ENCODE measurements around the gene PRRG4. TPM values are rescaled to one million over a fixed set of nuclear protein-coding genes. Genes with fewer than 3 reads are reported as not detected.

The PRRG4 gene
- total RNA-seq, 6 experiments from 2014 or later: not detected

DNA sequence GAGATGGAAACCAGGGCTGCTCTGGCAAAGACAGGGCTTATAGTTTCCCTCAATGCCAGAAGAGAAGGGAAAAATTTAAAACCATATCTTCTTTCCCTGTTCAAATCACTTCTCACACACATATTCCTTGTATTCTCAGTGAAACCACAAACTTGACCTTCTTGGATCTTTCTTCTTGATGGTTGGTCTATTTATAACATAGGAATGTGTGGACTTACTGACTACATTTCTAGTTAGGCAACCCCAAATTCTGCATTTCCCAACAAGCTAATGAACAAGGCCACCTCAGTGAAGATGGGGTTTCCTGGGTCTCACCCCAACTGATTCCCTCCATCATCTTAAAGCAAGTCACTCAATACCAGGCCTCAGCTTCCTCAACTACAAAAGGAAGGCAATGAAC, 59.1 kb downstream of the PRRG4 start:
- Mint-ChIP-seq H3K27ac (no peak overlapping the region; the same call in 1 of the 2 replicates), H3K9me3 (no peaks in the 10 kb centered on the region)
- TF ChIP-seq, protein P1, sequence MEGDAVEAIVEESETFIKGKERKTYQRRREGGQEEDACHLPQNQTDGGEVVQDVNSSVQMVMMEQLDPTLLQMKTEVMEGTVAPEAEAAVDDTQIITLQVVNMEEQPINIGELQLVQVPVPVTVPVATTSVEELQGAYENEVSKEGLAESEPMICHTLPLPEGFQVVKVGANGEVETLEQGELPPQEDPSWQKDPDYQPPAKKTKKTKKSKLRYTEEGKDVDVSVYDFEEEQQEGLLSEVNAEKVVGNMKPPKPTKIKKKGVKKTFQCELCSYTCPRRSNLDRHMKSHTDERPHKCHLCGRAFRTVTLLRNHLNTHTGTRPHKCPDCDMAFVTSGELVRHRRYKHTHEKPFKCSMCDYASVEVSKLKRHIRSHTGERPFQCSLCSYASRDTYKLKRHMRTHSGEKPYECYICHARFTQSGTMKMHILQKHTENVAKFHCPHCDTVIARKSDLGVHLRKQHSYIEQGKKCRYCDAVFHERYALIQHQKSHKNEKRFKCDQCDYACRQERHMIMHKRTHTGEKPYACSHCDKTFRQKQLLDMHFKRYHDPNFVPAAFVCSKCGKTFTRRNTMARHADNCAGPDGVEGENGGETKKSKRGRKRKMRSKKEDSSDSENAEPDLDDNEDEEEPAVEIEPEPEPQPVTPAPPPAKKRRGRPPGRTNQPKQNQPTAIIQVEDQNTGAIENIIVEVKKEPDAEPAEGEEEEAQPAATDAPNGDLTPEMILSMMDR (IDR thresholded peaks at IDR 0.05): no peak

DNA sequence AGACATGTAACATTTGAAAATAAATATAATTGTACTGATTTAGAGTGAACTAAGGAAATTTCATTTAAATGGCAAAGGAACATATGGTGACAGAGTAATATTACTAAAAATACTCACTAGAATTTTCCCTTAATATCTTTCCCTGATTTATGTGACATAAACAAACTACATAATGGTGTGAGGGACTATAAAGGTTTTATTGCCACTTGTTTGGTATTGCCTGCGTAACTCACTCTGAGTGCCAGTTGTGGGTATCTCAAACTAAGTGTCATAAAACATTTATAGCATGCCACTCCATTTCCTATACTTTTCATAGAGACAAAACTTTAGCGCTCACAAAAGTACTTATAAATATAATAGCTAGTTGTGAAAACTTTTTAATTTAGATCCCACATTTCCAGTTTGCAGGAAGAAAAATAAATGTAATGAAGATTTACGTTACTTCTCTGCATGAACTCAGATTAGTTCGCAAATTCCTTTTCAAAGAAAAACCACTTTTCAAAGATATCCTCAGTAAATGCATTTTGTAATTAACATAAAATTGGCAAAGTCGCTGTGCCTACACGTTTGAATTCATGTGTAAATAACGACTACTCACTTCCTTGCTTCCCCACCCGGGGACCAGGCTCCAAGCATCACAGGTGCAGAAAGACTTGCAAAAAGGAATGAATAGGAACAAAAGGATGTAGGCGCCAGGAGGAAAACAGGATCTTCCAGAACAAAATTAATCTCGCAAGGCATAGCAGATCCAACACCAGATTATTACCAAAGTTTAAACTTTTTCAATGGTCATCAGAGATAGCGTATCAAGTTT, 61.3 kb downstream of the PRRG4 start:
- Mint-ChIP-seq H3K27ac (no peak overlapping the region; the same call in 1 of the 2 replicates), H3K4me1 (ENCODE audit: low read depth) (peaks cover 35% of the 10 kb centered on the region), H3K4me3 (peak overlapping the region; percentile 92), H3K27me3 (ENCODE audit: insufficient read depth) (peaks cover 1% of the 10 kb centered on the region; the same call in 1 of the 2 replicates), H3K36me3 (ENCODE audit: low read depth) (no peaks in the 10 kb centered on the region), H3K9me3 (no peaks in the 10 kb centered on the region)
- TF ChIP-seq, protein P1 (IDR thresholded peaks at IDR 0.05): no peak
- no peak for DNase-seq

More for the DNA sequence above, 59.1 kb downstream of the PRRG4 start:
- peak; percentile 78 for DNase-seq
- Mint-ChIP-seq H3K27me3 (ENCODE audit: insufficient read depth) (peaks cover 3% of the 10 kb centered on the region), H3K36me3 (ENCODE audit: low read depth) (no peaks in the 10 kb centered on the region), H3K4me1 (ENCODE audit: low read depth) (peaks cover 28% of the 10 kb centered on the region), H3K4me3 (peak overlapping the region; percentile 15; the same call in 1 of the 2 replicates)

DNA sequence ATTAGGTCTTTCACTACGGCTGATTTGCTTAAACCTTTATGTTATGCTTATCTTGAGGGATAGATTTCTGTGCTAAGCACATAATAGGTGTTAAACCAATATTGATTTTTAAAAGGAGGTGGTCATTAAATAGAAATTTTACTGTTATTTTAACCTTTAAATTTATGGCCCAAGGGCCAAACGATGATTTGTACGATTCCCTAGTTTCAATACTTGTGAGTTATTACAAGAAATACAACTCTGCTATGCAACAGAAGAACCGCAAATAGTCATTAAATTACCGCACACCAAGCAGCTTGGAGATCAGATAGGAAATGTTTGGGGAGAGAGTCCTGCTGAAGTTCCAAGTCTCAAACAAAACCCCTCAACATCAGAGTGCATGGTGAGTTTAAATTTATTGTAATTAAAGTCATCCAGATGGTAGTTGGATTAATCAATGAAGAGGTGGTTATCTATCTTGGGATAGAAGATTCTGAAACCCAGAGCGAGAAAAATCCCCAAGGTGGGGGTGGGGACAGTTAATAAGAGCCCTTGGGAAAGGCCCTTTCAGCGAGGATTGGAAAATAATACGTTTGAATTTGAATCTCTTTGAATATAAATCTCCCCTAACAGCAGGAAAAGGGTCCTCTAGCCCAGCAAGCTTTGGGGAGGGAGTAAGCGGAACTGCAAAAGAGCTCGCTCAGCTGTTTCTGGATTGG, 62.1 kb downstream of the PRRG4 start:
- DNase-seq: no peak
- Mint-ChIP-seq H3K27me3 (ENCODE audit: insufficient read depth) (peaks cover 1% of the 10 kb centered on the region; the same call in 1 of the 2 replicates), H3K4me3 (peak overlapping the region; percentile 92), H3K36me3 (ENCODE audit: low read depth) (no peaks in the 10 kb centered on the region), H3K27ac (peak overlapping the region; percentile 85), H3K9me3 (no peaks in the 10 kb centered on the region), H3K4me1 (ENCODE audit: low read depth) (peaks cover 36% of the 10 kb centered on the region)
- TF ChIP-seq, protein P1 (IDR thresholded peaks at IDR 0.05): no peak

DNA sequence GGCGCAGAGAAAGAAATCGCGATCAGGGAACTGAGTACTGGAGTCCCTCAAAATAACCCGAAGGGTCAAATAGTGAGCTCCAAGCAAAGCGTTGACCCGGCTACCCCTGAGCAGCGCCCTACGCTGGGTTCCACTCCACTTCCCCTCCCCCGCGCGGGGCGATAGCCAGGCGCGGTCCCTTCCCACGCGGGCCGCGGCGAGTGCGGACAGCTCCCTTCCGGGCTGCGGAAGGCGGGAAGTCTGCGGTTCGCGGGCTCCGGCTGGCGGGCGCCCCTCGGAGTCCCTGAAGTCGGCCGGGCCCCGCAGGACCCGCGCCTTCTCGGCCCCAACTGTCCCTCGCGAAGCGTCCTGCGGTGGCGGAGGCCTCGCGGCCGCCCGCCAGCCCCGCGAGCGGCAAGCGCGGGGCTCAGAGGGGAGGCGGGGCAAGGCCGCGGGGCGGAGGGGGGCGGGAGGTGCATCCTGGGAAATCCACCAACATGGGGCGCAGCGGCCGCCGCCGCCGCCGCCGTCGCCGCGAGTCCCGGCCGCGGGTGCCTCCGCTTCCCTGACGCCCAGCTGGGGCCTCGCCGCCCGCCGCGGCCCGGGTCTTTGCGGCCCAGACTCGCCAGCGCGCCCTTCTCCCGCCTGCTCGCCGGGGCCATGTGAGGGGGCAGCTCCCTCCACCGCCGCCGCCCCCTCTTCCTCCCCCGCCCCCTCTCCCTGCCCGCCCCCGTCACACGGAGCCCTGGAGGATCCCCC, 62.8 kb downstream of the PRRG4 start, which contains the start of gene QSER1:
QSER1 (plus strand) TSS at position 457 of the 738 bp plus-strand sequence. CDS start 315 bp downstream, outside the sequence.
- peak within 1 kb of the TSS; percentile 98 for H3K27ac Mint-ChIP-seq
- peak within 1 kb of the TSS; percentile 92 for H3K4me3 Mint-ChIP-seq
- peaks cover 36% of the 10 kb centered on the region for H3K4me1 Mint-ChIP-seq (ENCODE audit: low read depth)
- no peaks in the 10 kb centered on the region for H3K36me3 Mint-ChIP-seq (ENCODE audit: low read depth)
- no peaks in the 10 kb centered on the region for H3K9me3 Mint-ChIP-seq
- H3K27me3 Mint-ChIP-seq (ENCODE audit: insufficient read depth): peaks cover 1% of the 10 kb centered on the region; the same call in 1 of the 2 replicates
- TF ChIP-seq, protein P1 (IDR thresholded peaks at IDR 0.05): no peak; the same call in 1 of the 2 replicates
- peak; percentile 10 for DNase-seq

DNA sequence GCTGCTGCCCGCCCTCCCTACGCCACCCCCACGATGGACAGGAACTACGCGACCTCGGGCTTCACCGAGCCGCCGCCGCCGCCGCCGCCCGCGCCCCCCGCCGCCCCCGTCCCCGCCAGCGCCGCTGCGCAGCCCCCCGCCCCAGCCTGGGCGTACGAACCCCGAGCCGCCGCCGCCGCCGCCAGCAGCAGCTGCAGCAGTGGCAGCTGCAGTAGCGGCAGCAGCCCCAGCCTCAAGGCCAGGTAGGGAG, 63.3 kb downstream of the PRRG4 start:
- TF ChIP-seq, protein P1 (IDR thresholded peaks at IDR 0.05): no peak
- H3K27ac Mint-ChIP-seq: no peak overlapping the region
- H3K4me3 Mint-ChIP-seq: peak overlapping the region; percentile 91; the same call in 1 of the 2 replicates
- DNase-seq: no peak
- H3K4me1 Mint-ChIP-seq (ENCODE audit: low read depth): peaks cover 36% of the 10 kb centered on the region
- no peaks in the 10 kb centered on the region for H3K9me3 Mint-ChIP-seq
- peaks cover 1% of the 10 kb centered on the region; the same call in 1 of the 2 replicates for H3K27me3 Mint-ChIP-seq (ENCODE audit: insufficient read depth)
- no peaks in the 10 kb centered on the region for H3K36me3 Mint-ChIP-seq (ENCODE audit: low read depth)

Measured in HFFc6 (cell line).